ENCODE results near the gene DSCAML1.

Gene DSCAML1

GRCh38 chr11:117619661-117620060, 177.4 kb downstream of the DSCAML1 start:
- DNase-seq (ENCODE audit: low read depth in 2 of 3, low spot score in 1 of 3) = no peak

GRCh38 chr11:117618982-117619355, 178.0 kb downstream of the DSCAML1 start:
- no peak for DNase-seq (ENCODE audit: low read depth in 2 of 3, low spot score in 1 of 3)

- no peak for DNase-seq (ENCODE audit: low read depth in 2 of 3, low spot score in 1 of 3)
Measured at GRCh38 chr11:117618302-117618981, 178.6 kb downstream of the DSCAML1 start.

GRCh38 chr11:117616979-117617378, 180.0 kb downstream of the DSCAML1 start:
- no peak for DNase-seq (ENCODE audit: low read depth in 2 of 3, low spot score in 1 of 3)

DNA sequence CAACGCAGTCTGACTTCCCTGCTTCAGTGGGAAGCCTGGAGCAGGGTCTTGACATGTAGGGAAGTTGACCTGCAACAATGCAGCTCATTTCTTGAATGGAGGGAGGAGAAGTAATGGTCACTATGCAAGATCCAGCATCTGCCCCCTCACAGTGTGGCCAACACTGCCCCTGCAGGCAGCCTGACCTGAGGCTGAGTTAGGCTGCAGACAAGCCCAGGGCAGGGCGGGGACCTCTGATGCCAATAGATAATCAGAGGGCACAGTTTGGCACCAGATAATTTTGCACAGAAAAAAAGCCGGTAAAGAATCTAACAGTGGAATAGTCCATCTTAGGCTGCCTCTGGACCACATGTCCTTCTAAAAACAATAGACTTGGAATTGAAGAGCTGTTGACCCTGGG, 182.3 kb downstream of the DSCAML1 start:
- DNase-seq (ENCODE audit: low read depth in 2 of 3, low spot score in 1 of 3) = no peak

DNA sequence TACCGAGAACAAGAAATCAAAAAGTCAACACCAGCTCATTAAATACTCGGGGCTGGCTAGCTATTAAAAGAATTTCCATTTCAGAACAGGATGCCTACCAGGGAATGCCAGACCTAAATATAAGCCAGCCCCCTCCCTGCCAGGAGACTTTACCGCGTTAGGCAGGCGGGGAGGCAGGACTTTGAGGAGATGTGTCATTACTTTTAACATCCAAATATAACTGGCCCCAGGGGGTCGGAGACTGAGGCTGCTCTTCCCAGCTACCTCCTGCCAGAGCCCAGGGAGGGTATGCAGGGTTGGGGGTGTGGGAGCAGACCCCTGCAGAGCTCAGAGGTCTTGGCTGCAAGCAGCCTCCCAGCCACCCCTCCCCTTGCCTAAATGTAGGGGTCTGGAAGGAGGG, 183.5 kb downstream of the DSCAML1 start:
- DNase-seq (ENCODE audit: low read depth in 2 of 3, low spot score in 1 of 3) = no peak

DNA sequence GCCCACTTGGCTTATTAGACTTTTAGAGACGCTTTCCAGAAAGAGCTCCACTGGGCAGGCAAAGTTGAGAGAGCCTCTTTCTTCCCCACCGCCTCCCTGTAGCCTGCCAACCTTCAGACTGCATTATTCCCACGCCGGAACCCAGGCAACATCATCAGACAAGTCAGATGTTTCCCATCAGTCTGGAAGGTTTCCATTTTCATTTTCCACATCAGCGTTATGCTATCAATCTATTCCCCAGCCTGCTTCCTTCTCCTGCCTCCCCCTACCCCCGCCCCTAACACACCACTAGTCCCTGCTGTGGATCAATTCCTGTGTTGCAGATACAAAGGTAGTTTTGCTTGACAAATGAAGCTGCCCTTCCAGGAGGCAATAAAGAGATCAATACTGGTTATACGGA, 184.8 kb downstream of the DSCAML1 start:
- DNase-seq (ENCODE audit: low read depth in 2 of 3, low spot score in 1 of 3) = no peak

DNA sequence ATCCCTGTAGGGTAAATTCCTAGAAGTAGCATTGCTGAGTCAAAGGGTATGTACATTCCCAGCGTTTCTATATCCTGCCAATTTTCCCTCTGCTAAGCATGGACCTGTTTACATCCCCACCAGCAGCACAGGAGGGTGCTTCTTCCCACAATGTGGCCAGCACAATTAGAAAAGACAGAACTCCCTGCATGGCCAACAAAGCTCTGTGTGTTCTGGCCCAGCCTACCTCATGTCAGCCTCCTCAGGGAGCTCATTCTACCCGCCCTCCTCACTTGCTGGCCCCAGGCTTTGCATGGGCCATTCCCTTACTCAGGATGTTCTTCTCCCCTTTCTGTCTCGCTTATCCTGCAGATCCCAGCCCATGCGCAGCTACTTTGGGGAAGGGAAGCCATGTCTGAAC, 186.1 kb downstream of the DSCAML1 start:
- no peak for DNase-seq (ENCODE audit: low read depth in 2 of 3, low spot score in 1 of 3)

- DNase-seq (ENCODE audit: low read depth in 2 of 3, low spot score in 1 of 3) = peak in 2 of 3 donors; percentile 20 to 21
Measured at GRCh38 chr11:117610045-117610444, 187.0 kb downstream of the DSCAML1 start.

DNA sequence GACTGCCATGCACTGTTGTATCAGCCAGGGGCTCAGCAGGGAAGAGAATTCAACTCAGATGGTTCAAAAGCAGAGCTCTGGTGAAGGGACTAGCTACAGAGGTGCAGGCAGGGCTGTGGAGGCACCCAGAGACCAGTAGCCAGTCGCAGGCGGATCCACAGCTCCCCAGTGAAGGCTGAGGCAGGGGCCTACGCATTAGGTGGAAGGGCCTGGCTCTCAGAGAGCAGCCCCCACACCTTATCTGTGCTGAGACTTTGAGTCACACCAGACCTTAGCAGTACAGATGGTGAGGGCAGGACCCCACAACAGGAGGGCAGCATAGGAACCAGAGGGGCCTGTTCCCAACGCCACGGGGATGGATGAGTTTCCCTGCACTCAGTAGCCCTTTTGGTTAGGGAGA, 189.6 kb downstream of the DSCAML1 start:
- no peak for DNase-seq (ENCODE audit: low read depth in 2 of 3, low spot score in 1 of 3)

DNA sequence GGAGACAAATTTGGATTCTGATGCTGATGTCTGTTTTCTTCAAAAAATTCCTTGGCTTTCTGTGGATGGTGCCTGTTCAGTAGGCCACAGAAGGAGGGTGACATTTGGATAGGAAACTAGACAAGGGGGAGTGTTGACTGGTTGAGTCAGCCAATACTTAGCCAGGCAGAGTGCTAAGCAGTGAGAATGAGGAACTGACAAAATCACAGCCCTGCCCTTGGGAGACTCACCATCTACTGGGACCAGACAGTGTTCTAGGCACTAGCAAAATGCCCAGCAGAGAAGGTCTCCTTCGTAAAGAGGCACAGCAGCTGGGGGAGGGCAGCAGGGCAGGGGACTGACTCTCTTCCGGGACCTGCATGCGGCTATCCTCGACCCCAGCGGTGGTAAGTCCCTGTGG, 190.2 kb downstream of the DSCAML1 start:
- no peak for DNase-seq (ENCODE audit: low read depth in 2 of 3, low spot score in 1 of 3)

DNA sequence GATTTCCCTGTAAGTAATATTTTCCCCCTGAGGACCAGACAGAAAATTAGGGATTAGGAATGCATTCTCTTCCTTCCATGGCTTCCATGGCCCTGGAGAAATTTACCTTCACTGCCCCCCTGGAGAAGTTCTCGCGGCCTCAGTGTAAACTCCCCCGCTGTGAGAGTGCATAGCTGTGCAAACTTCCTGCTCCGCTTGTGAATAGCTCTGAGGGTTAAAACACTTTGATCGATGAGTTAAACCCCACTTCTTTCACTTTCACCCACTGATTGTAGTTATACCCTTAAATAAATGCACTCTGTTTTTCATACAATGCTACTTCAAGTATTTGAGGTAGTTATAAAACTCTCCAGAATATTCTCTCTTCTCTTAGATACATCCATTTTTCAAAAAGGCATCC, 190.8 kb downstream of the DSCAML1 start:
- no peak for DNase-seq (ENCODE audit: low read depth in 2 of 3, low spot score in 1 of 3)

DNA sequence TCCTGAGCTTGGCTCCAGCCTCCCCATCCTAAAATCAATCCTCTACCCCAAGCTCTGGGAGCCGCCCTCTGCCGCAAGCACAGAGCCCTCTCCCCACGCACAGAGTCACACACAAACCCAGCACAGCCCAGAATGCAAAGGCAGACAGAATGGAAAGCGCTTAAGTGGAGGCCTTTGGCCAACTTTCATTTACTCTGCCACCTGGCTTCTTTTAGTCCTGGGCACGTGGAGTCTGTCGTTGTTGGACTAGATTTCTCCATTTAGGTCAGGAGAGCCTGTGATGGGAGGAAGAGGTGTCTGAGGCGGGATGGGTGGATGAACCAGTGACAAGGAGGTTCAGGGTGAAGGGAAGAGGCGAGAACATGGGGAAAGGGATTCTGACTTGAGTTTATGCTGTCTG, 191.7 kb downstream of the DSCAML1 start:
- DNase-seq (ENCODE audit: low read depth in 2 of 3, low spot score in 1 of 3) = no peak

DNA sequence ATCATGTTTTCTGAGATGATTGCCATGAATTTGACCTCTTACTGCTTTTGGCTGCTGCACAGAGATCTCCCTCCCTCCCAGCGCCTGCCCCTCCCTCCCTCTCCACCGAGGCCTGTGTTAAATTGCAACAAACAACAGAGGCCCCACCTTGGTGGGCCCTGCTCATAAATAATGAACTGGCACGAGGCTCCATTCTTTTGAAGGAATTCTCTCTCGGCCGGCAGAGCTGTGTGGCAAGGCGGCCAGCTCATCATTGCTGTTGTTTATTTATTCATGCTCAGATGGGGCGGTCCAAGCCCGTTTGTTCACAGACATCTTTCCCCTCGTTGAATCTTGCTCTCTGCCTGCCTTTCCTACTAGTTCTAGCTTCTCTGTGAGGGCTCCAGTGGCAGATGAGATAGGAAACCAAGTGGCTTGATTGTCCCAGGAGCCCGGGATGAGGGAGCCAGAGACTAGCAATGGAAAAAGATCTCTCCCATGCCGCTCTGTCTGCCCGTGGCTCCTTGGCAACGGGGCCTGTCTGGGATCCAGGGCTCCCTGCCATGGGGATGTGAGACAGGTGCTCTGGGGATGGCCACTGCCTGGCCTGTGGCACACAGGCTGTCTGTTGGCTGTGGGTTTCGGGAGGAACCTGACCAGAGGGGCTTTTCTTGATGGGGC, 192.6 kb downstream of the DSCAML1 start:
- DNase-seq (ENCODE audit: low read depth in 2 of 3, low spot score in 1 of 3) = no peak

DNA sequence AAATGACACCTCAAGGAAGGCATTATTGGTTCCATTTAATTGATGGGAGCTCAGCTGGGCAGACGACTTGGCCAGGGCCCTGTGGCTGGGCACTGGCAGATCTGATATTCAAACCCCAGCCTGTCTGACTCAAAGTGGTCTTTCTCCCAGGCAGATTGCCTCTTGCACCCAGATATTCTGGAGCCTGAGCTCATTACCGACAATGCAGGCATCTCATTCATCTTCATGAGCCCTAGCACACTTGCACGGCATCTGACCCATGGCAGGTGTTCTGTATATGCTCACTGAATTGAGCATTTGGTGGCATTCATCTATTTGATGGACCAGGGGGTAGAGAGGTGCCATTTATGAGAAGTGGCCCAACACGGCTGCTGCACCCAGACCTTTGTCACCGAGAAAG, 193.1 kb downstream of the DSCAML1 start:
- no peak for DNase-seq (ENCODE audit: low read depth in 2 of 3, low spot score in 1 of 3)

GRCh38 chr11:117601006-117601708, 195.9 kb downstream of the DSCAML1 start:
- DNase-seq (ENCODE audit: low read depth in 2 of 3, low spot score in 1 of 3) = no peak

DNA sequence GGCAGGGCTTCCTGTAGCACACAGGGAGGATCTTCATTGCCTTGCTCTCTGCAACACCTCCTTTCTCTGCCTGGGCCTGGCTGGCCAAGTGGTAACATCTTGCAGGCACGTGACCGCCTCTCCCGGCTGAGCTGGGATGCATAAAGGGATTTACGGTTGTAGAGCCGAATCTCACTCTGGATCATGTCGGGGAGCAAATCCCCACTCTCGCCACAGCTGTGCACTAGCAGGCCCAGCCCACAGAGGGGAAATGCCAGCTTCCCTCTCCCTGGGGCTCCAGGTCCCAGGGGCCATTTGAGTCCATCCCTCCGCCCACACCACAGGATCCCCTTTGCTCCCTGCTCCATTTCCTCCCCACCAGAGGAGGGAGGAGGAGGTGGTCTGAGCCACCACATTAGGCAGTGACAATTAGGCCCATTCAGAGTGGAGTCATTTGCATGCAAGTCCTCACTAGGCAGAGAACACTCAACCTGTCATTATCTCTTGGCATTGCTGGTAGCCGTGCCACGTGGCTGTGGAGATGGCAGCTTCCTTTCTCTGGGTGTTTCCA, 196.7 kb downstream of the DSCAML1 start:
- DNase-seq (ENCODE audit: low read depth in 2 of 3, low spot score in 1 of 3) = no peak

- DNase-seq (ENCODE audit: low read depth in 2 of 3, low spot score in 1 of 3) = peak in 2 of 3 donors; percentile 23 to 25
Measured at GRCh38 chr11:117597071-117597470, 199.9 kb downstream of the DSCAML1 start.

DNA sequence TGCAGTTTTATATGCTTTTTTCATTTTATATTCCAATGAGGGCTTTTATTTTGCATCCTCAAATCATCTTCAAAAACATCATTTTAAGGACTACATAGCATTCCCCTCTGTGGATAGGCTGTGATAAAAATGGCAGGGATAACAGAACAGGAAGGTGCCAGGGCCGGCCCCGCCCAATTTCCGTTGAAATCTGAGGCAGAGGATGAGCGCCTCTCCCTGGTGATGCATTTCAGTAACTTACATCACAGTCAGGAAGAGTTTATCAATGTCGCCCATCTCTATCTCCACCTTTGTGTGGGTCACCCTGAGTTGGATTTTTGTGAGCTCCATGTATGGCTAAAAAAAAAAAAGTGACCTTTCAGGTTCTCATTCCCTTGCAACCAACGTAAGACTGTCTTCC, 201.6 kb downstream of the DSCAML1 start:
- no peak for DNase-seq (ENCODE audit: low read depth in 2 of 3, low spot score in 1 of 3)

GRCh38 chr11:117594721-117595120, 202.3 kb downstream of the DSCAML1 start:
- DNase-seq (ENCODE audit: low read depth in 2 of 3, low spot score in 1 of 3) = no peak

- DNase-seq (ENCODE audit: low read depth in 2 of 3, low spot score in 1 of 3) = no peak
Measured at GRCh38 chr11:117593065-117593464, 204.0 kb downstream of the DSCAML1 start.
